ENCODE data around the gene TIMM10B.
"Not testable (repeated sequence)": the region's sequence is repeated elsewhere in the genome, so short reads cannot be mapped to it uniquely, and the experiment has no call there.

The TIMM10B gene

GRCh38 chr11:6516865-6517264 is 35.6 kb downstream of the TIMM10B start:
- Histone ChIP-seq H3K4me3 (ENCODE audit: low read depth, low read length) (no peak overlapping the region), H3K27me3 (ENCODE audit: control insufficient read depth, insufficient read depth, low read length) (no peaks in the 10 kb centered on the region), H3K9me3 (ENCODE audit: control insufficient read depth, insufficient read depth, low read length) (no peaks in the 10 kb centered on the region), H3K4me1 (ENCODE audit: control insufficient read depth, insufficient read depth, low read length) (no peaks in the 10 kb centered on the region), H3K9ac (ENCODE audit: low read depth, low read length) (no peak overlapping the region), H3K27ac (ENCODE audit: low read depth, low read length) (no peak overlapping the region), H3K36me3 (ENCODE audit: control insufficient read depth, insufficient read depth, low read length) (peaks cover 20% of the 10 kb centered on the region)

DNA sequence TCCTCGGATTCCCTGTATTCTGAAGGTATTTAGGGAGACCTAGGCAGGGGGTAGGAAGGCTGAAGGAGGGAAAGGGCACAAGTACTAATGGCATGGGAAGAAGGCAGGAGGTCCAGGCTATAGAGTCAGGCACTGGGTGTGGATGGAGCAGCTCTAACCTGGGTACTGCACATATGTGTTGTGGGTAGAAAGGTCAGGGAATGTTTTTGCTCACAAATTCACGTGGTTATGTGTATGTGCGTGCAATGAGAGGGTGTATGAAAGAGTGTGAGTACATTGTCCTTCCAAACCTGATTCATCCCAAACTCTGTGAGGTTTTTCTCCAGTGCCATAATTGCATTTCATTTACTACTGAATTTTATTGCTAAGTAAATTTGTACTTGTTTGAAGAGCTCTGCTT is 39.0 kb downstream of the TIMM10B start:
- Histone ChIP-seq H3K27ac (ENCODE audit: low read depth, low read length) (no peak overlapping the region), H3K4me1 (ENCODE audit: control insufficient read depth, insufficient read depth, low read length) (no peaks in the 10 kb centered on the region), H3K27me3 (ENCODE audit: control insufficient read depth, insufficient read depth, low read length) (no peaks in the 10 kb centered on the region), H3K9me3 (ENCODE audit: control insufficient read depth, insufficient read depth, low read length) (no peaks in the 10 kb centered on the region), H3K36me3 (ENCODE audit: control insufficient read depth, insufficient read depth, low read length) (peaks cover 10% of the 10 kb centered on the region; the same call in 1 of the 2 replicates), H3K4me3 (ENCODE audit: low read depth, low read length) (no peak overlapping the region), H3K9ac (ENCODE audit: low read depth, low read length) (no peak overlapping the region)

DNA sequence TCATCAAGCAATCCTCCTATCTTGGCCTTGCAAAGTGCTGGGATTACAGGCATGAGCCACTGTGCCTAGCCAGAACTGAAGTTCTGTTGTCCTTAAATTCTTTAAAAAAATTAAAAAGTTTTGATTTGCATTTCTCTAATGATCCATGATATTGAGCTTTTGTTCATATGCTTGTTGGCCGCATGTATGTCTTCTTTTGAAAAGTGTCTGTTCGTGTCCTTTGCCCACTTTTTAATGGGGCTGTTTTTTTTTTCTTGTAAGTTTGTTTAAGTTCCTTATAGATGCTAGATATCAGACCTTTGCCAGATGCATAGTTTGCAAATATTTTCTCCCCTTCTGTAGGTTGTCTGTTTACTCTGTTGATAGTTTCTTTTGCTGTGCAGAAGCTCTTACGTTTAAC is 40.6 kb downstream of the TIMM10B start:
- not testable (repeated sequence) for H3K4me3 ChIP-seq (ENCODE audit: low read depth, low read length); H3K9ac ChIP-seq (ENCODE audit: low read depth, low read length); H3K9me3 ChIP-seq (ENCODE audit: control insufficient read depth, insufficient read depth, low read length); H3K27me3 ChIP-seq (ENCODE audit: control insufficient read depth, insufficient read depth, low read length); H3K27ac ChIP-seq (ENCODE audit: low read depth, low read length); H3K4me1 ChIP-seq (ENCODE audit: control insufficient read depth, insufficient read depth, low read length); H3K36me3 ChIP-seq (ENCODE audit: control insufficient read depth, insufficient read depth, low read length)

DNA sequence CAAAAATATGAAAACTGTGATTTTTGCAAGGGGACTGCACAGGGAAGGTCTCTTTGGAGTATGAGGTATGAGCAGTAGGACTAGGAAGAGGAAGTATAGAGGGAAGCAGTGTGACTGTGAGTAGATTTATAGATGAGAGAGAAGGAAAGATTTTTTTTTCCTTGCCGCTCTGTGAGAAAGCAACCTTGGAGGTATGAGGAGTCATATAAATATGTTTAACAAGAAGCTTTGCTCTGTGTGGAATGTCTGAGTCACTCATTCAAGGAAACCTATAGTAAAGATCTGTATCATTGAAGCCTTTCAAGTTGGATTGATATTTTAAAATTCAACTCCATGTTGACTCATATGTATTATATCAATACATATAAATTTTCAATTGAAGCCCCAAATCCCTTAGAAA is 42.0 kb downstream of the TIMM10B start:
- H3K4me3 ChIP-seq (ENCODE audit: low read depth, low read length): no peak overlapping the region
- peaks cover 10% of the 10 kb centered on the region; the same call in 1 of the 2 replicates for H3K36me3 ChIP-seq (ENCODE audit: control insufficient read depth, insufficient read depth, low read length)
- no peak overlapping the region for H3K9ac ChIP-seq (ENCODE audit: low read depth, low read length)
- H3K27ac ChIP-seq (ENCODE audit: low read depth, low read length): no peak overlapping the region
- H3K27me3 ChIP-seq (ENCODE audit: control insufficient read depth, insufficient read depth, low read length): no peaks in the 10 kb centered on the region
- H3K4me1 ChIP-seq (ENCODE audit: control insufficient read depth, insufficient read depth, low read length): no peaks in the 10 kb centered on the region
- H3K9me3 ChIP-seq (ENCODE audit: control insufficient read depth, insufficient read depth, low read length): no peaks in the 10 kb centered on the region

DNA sequence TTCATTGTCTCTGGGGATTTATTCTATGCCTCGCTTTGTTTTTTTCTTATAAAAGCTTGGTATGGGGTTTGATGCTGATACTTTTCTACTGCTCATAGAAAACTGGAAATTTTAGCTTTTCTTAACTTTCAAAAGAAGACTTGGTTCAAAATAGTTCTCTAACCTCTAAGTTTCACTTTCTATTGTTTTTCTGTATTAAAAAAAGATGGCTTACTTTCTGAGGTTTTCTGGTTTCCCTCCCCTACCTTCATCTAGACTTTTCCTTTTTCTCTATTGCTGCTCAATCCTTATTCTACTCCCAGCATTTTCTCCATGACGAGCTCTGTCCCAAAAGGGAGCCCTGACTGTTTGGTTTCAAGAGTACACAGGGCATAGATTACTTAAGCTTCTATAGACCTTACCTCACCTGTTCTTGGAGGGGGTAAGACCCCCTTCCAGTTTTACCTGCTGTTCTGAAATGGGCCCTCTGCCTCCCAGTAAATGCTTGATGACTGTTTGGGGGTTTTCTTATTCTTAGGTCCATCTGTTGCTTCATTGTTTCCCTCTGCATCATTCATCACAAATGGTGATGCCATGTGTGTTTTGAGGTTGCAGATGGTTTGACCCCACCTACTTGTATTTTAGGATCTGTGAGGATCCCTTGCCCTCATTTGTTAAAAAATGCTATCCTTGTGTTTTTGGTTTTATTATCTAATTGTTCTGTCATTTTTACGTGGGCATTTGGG is 45.3 kb downstream of the TIMM10B start:
- Histone ChIP-seq H3K4me1 (ENCODE audit: control insufficient read depth, insufficient read depth, low read length) (no peaks in the 10 kb centered on the region), H3K4me3 (ENCODE audit: low read depth, low read length) (no peak overlapping the region), H3K9me3 (ENCODE audit: control insufficient read depth, insufficient read depth, low read length) (no peaks in the 10 kb centered on the region), H3K9ac (ENCODE audit: low read depth, low read length) (no peak overlapping the region), H3K27ac (ENCODE audit: low read depth, low read length) (no peak overlapping the region), H3K27me3 (ENCODE audit: control insufficient read depth, insufficient read depth, low read length) (no peaks in the 10 kb centered on the region), H3K36me3 (ENCODE audit: control insufficient read depth, insufficient read depth, low read length) (no peaks in the 10 kb centered on the region)

DNA sequence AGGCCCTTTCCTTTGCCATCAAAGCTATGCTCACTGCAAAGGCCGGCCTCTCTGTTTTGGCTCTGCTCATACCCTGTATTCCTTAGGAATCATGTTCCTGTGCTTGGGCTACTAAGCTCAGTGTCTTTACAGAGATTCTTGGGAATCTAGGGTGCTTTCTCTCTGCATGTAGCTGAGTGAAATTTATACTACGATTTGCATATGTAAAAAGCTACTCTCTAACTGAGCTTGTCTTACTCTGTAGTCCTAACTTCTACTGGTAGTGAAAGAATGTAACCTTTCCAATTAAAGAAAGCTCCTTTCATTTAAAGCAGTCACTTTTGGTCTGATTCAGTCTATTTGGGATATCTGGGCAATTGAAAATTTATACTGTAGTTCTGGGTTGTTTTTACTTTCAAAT is 48.0 kb downstream of the TIMM10B start:
- H3K27ac ChIP-seq (ENCODE audit: low read depth, low read length): no peak overlapping the region
- no peaks in the 10 kb centered on the region for H3K9me3 ChIP-seq (ENCODE audit: control insufficient read depth, insufficient read depth, low read length)
- no peaks in the 10 kb centered on the region; the same call in 1 of the 2 replicates for H3K36me3 ChIP-seq (ENCODE audit: control insufficient read depth, insufficient read depth, low read length)
- H3K4me1 ChIP-seq (ENCODE audit: control insufficient read depth, insufficient read depth, low read length): no peaks in the 10 kb centered on the region
- no peak overlapping the region for H3K9ac ChIP-seq (ENCODE audit: low read depth, low read length)
- H3K4me3 ChIP-seq (ENCODE audit: low read depth, low read length): no peak overlapping the region
- no peaks in the 10 kb centered on the region for H3K27me3 ChIP-seq (ENCODE audit: control insufficient read depth, insufficient read depth, low read length)

DNA sequence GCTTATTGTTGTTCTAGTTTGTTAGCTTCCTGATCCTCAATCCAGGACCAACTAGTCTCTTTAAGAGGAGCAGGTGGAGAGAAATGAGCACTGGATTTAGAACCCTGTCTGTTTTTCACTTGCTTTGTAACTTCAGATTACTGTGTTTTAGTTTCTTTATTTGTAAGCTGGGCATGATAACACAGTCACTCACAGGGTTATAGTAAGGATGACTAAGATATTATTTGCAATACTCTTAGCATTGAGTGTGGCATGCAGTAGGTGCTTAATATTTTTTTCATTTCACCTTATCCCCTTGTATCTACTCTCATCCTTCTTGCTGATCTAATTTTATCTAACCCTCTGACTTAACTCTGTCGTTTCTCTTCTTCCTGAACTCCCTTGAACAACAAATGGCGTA is 49.5 kb downstream of the TIMM10B start:
- no peaks in the 10 kb centered on the region for H3K27me3 ChIP-seq (ENCODE audit: control insufficient read depth, insufficient read depth, low read length)
- no peaks in the 10 kb centered on the region for H3K4me1 ChIP-seq (ENCODE audit: control insufficient read depth, insufficient read depth, low read length)
- H3K27ac ChIP-seq (ENCODE audit: low read depth, low read length): no peak overlapping the region
- H3K36me3 ChIP-seq (ENCODE audit: control insufficient read depth, insufficient read depth, low read length): no peaks in the 10 kb centered on the region; the same call in 1 of the 2 replicates
- H3K9me3 ChIP-seq (ENCODE audit: control insufficient read depth, insufficient read depth, low read length): no peaks in the 10 kb centered on the region
- no peak overlapping the region for H3K9ac ChIP-seq (ENCODE audit: low read depth, low read length)
- H3K4me3 ChIP-seq (ENCODE audit: low read depth, low read length): no peak overlapping the region

- Histone ChIP-seq H3K4me3 (ENCODE audit: low read depth, low read length) (no peak overlapping the region), H3K36me3 (ENCODE audit: control insufficient read depth, insufficient read depth, low read length) (no peaks in the 10 kb centered on the region; the same call in 1 of the 2 replicates), H3K27me3 (ENCODE audit: control insufficient read depth, insufficient read depth, low read length) (no peaks in the 10 kb centered on the region), H3K9me3 (ENCODE audit: control insufficient read depth, insufficient read depth, low read length) (no peaks in the 10 kb centered on the region), H3K4me1 (ENCODE audit: control insufficient read depth, insufficient read depth, low read length) (no peaks in the 10 kb centered on the region), H3K27ac (ENCODE audit: low read depth, low read length) (no peak overlapping the region), H3K9ac (ENCODE audit: low read depth, low read length) (no peak overlapping the region)
Observed at GRCh38 chr11:6531267-6531752, 50.0 kb downstream of the TIMM10B start.
